PC-9 (cell line): ENCODE data around the gene EXOC4. TPM values are rescaled to one million over a fixed set of nuclear protein-coding genes. Genes with fewer than 3 reads are reported as not detected.

Source experiments
- BruUV-seq: library from RNA; stranded (reverse); fragments of 400-500 nt; replicated peaks from 2 replicates; lab custom pipeline; 2021; lab: Mats Ljungman, UMichigan
- CTCF ChIA-PET: fragments of 300-600 bp; sonication (Branson Sonifier 250); formaldehyde crosslinking; loops from one replicate; lab custom pipeline; 2022; ENCODE audit warnings: antibody characterized with exemption; lab: Charles Lee
- POLR2A ChIA-PET: fragments of 300-600 bp; sonication (Branson Sonifier 250); formaldehyde crosslinking; loops from one replicate; lab custom pipeline; 2022; ENCODE audit warnings: antibody characterized with exemption; ENCODE audit not compliant: unreplicated experiment; lab: Charles Lee
- DNase-seq, 2 experiments: peaks; one replicate each; pipeline versions ENCODE4 v3.0.0 to v3.0.0-alpha.2; 2015 to 2022; ENCODE audit warnings: mixed read lengths in 1 of 2
- H2AFZ ChIP-seq: fragments of 200-600 bp; sonication (generic); 2 replicates; pipeline ENCODE4 v1.8.1; 2017; ENCODE audit warnings: antibody characterized with exemption
- H3F3A ChIP-seq: fragments of 200-600 bp; sonication (generic); 2 replicates; pipeline ENCODE4 v1.8.1; 2017; ENCODE audit warnings: antibody characterized with exemption, mild to moderate bottlenecking, low read depth; ENCODE audit not compliant: insufficient read depth
- H3K27ac ChIP-seq: fragments of 200-600 bp; sonication (generic); 2 replicates; pipeline ENCODE4 v1.6.1; 2016; ENCODE audit warnings: mixed run types
- H3K27me3 ChIP-seq: fragments of 200-600 bp; sonication (generic); 2 replicates; pipeline ENCODE4 v1.6.1; 2016; ENCODE audit warnings: low read depth, mixed run types; ENCODE audit not compliant: insufficient read depth
- H3K36me3 ChIP-seq: fragments of 200-600 bp; sonication (generic); 2 replicates; pipeline ENCODE4 v1.6.1; 2016; ENCODE audit warnings: low read depth, mixed run types
- H3K4me1 ChIP-seq: fragments of 200-600 bp; sonication (generic); replicated peaks from 2 replicates; pipeline ENCODE4 v1.6.1; 2016; ENCODE audit warnings: mixed run types; ENCODE audit not compliant: insufficient read depth
- H3K4me2 ChIP-seq: fragments of 200-600 bp; sonication (generic); 2 replicates; pipeline ENCODE4 v1.6.1; 2017; ENCODE audit warnings: mixed run types
- H3K4me3 ChIP-seq: fragments of 200-600 bp; sonication (generic); 2 replicates; pipeline ENCODE4 v1.6.1; 2016; ENCODE audit warnings: mixed run types
- H3K79me2 ChIP-seq: fragments of 200-600 bp; sonication (generic); 2 replicates; pipeline ENCODE4 v1.6.1; 2017; ENCODE audit warnings: low read depth, mixed run types
- H3K9me2 ChIP-seq: fragments of 200-600 bp; sonication (generic); 2 replicates; pipeline ENCODE4 v1.8.1; 2017; ENCODE audit warnings: mild to moderate bottlenecking; ENCODE audit not compliant: insufficient read depth
- H3K9me3 ChIP-seq: fragments of 200-600 bp; sonication (generic); 2 replicates; pipeline ENCODE4 v1.8.1; 2016; ENCODE audit warnings: low read depth; ENCODE audit not compliant: insufficient read depth
- H4K20me1 ChIP-seq: fragments of 200-600 bp; sonication (generic); 2 replicates; pipeline ENCODE4 v1.8.1; 2017; ENCODE audit not compliant: insufficient read depth
- CTCF ChIP-seq: fragments of 200-600 bp; sonication (generic); conservative IDR thresholded peaks from 2 replicates; pipeline ENCODE4 v1.6.1; 2017; ENCODE audit warnings: mixed run types, antibody characterized with exemption, mild to moderate bottlenecking, moderate library complexity
- EZH2 ChIP-seq: fragments of 200-600 bp; sonication (generic); IDR thresholded peaks from 2 replicates; pipeline ENCODE4 v1.8.0; 2017; ENCODE audit warnings: antibody characterized with exemption, low read depth
- intact Hi-C: fragments of 100-400 bp; cut with micrococcal nuclease; formaldehyde crosslinking; loops from one replicate; pipeline ENCODE4 v1.10.0; 2022; ENCODE audit not compliant: unreplicated experiment
- total RNA-seq: library from RNA; stranded (reverse); gene quantifications from 2 replicates; pipeline ENCODE4 v1.2.3, GENCODE V29; 2021

Gene EXOC4
- total RNA-seq, 1 experiment from 2014 or later: 101 TPM

- no peaks in the 10 kb centered on the region for H3K9me2 ChIP-seq
- POLR2A ChIA-PET: no interaction called here
- no peaks in the 10 kb centered on the region for H3K9me3 ChIP-seq
- H3K4me1 ChIP-seq: no peaks in the 10 kb centered on the region
- no peak overlapping the region for H3K27ac ChIP-seq
- H3K36me3 ChIP-seq: no peaks in the 10 kb centered on the region
- no peak overlapping the region for H2AFZ ChIP-seq
- TF ChIP-seq CTCF (no peak), EZH2 (no peak)
- no peaks in the 10 kb centered on the region for H3F3A ChIP-seq
- H4K20me1 ChIP-seq: no peaks in the 10 kb centered on the region
- no peaks in the 10 kb centered on the region for H3K79me2 ChIP-seq
- no peak overlapping the region for H3K4me2 ChIP-seq
- no peaks in the 10 kb centered on the region for H3K27me3 ChIP-seq
- no TSS peak for BruUV-seq
- H3K4me3 ChIP-seq: no peak overlapping the region
- CTCF ChIA-PET: no interaction called here
- intact Hi-C loops: no loop called here
- DNase-seq: no peak
These were observed 760.4 kb downstream of the EXOC4 start for GRCh38 chr7:134013249-134013648.

- BruUV-seq: no TSS peak
- POLR2A ChIA-PET: no interaction called here
- H3K9me3 ChIP-seq: no peaks in the 10 kb centered on the region
- H3K27me3 ChIP-seq: no peaks in the 10 kb centered on the region
- H3K9me2 ChIP-seq: no peaks in the 10 kb centered on the region
- no peaks in the 10 kb centered on the region for H3F3A ChIP-seq
- H3K4me2 ChIP-seq: no peak overlapping the region
- intact Hi-C loops: no loop called here
- H3K4me3 ChIP-seq: no peak overlapping the region
- no peaks in the 10 kb centered on the region for H4K20me1 ChIP-seq
- H3K79me2 ChIP-seq: no peaks in the 10 kb centered on the region
- H3K4me1 ChIP-seq: no peaks in the 10 kb centered on the region
- CTCF ChIA-PET: no interaction called here
- no peak overlapping the region for H3K27ac ChIP-seq
- no peak overlapping the region for H2AFZ ChIP-seq
- no peak for DNase-seq
- no peaks in the 10 kb centered on the region for H3K36me3 ChIP-seq
- TF ChIP-seq CTCF: no peak
- TF ChIP-seq EZH2: no peak
These were observed 762.1 kb downstream of the EXOC4 start for GRCh38 chr7:134014935-134015334.

- Histone ChIP-seq H3K9me3 (no peaks in the 10 kb centered on the region), H4K20me1 (no peaks in the 10 kb centered on the region), H3K79me2 (no peaks in the 10 kb centered on the region), H2AFZ (no peak overlapping the region), H3F3A (no peaks in the 10 kb centered on the region), H3K36me3 (no peaks in the 10 kb centered on the region), H3K4me2 (no peak overlapping the region), H3K4me3 (no peak overlapping the region), H3K27ac (no peak overlapping the region), H3K27me3 (no peaks in the 10 kb centered on the region), H3K9me2 (no peaks in the 10 kb centered on the region), H3K4me1 (no peaks in the 10 kb centered on the region)
- ChIA-PET CTCF (interaction anchor here (0.7 to 1.0 kb wide), 3 partner anchors 13 to 1688 kb away, joined by 3 to 8 read pairs (median 3); no protein-coding TSS in a partner anchor), POLR2A (no interaction called here)
- no TSS peak for BruUV-seq
- peak in 1 of 2 experiments; percentile 16 for DNase-seq
- intact Hi-C loops: loop anchor here (1.0 kb wide), 1 partner anchor 1698 kb away; no protein-coding TSS in a partner anchor
- peak; percentile 76 for TF ChIP-seq CTCF
- no peak for TF ChIP-seq EZH2
These were observed 763.5 kb downstream of the EXOC4 start for GRCh38 chr7:134016223-134016941.
